ENCODE results near the gene FUT1. TPM values are rescaled to one million over a fixed set of nuclear protein-coding genes. Genes with fewer than 3 reads are reported as not detected.

FUT1 gene
- total RNA-seq, 2 experiments from 2014 or later: 0.03 TPM; not detected in 1

DNA sequence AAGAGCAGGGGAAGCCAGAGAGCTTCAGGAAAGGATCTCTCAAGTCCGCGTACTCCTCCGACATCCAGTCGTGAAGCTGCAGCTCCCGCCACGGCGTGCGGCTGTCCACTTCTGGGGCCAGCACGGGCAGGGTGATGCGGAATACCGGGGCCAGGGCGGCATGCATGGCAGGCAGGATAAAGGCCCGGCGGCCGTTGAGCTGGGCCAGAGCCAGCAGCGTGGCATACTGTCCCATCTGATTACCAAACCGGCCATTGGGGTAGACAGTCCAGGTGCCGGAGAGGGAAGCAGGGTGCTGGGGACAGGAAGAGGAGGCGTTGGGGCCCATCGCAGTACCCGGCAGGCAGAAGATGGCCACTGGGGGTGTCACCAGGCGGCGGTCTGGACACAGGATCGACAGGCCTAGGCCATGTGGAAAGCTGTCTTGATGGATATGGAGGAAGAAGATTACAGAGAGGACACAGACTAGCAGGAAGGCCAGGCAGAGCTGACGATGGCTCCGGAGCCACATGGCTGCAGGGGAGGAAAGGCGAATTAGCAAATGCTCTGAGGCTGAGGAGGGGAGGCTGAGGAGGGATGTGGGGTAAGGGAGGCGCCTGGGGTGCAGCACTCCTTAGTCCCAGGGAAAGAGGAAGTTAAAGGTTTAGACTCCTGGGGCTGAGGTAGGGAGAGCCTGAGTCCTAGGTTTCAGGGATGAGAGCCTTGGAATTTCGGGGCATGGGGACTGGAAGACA is 1.5 kb downstream of the FUT1 start:
- no TSS peak for BruUV-seq (replicated peaks)
- H3K9me2 ChIP-seq (ENCODE audit: insufficient read depth, low read length): no peaks in the 10 kb centered on the region
- ChIA-PET POLR2A (no interaction called here), CTCF (ENCODE audit: unreplicated experiment) (no interaction called here)
- H3K79me2 ChIP-seq (ENCODE audit: insufficient read depth, low read depth, low read length): no peaks in the 10 kb centered on the region
- no peaks in the 10 kb centered on the region for H3K36me3 ChIP-seq (ENCODE audit: insufficient read depth, low read length)
- no peak for DNase-seq (ENCODE audit: low spot score)
- no peak for TF ChIP-seq EZH2phosphoT487 (IDR thresholded peaks at IDR 0.05; ENCODE audit: borderline replicate concordance, low read depth, low read length)
- TF ChIP-seq, protein P1, sequence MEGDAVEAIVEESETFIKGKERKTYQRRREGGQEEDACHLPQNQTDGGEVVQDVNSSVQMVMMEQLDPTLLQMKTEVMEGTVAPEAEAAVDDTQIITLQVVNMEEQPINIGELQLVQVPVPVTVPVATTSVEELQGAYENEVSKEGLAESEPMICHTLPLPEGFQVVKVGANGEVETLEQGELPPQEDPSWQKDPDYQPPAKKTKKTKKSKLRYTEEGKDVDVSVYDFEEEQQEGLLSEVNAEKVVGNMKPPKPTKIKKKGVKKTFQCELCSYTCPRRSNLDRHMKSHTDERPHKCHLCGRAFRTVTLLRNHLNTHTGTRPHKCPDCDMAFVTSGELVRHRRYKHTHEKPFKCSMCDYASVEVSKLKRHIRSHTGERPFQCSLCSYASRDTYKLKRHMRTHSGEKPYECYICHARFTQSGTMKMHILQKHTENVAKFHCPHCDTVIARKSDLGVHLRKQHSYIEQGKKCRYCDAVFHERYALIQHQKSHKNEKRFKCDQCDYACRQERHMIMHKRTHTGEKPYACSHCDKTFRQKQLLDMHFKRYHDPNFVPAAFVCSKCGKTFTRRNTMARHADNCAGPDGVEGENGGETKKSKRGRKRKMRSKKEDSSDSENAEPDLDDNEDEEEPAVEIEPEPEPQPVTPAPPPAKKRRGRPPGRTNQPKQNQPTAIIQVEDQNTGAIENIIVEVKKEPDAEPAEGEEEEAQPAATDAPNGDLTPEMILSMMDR (conservative IDR thresholded peaks at IDR 0.05; ENCODE audit: low read length): no peak
- no peaks in the 10 kb centered on the region for H4K20me1 ChIP-seq (ENCODE audit: insufficient read depth, low read length)
- no peak overlapping the region for H3K4me2 ChIP-seq (ENCODE audit: low read length)
- H3K4me3 ChIP-seq (ENCODE audit: low read depth, low read length, poor library complexity, severe bottlenecking): no peak overlapping the region
- no peak overlapping the region for H2AFZ ChIP-seq (ENCODE audit: low read length)
- H3K27ac ChIP-seq (ENCODE audit: low read depth, low read length, poor library complexity, severe bottlenecking): no peak overlapping the region
- peaks cover 19% of the 10 kb centered on the region for H3K4me1 ChIP-seq (ENCODE audit: insufficient read depth, low read length, poor library complexity, severe bottlenecking)
- H3K9me3 ChIP-seq (ENCODE audit: low read length): no peaks in the 10 kb centered on the region
- intact Hi-C loops (cut with micrococcal nuclease; ENCODE audit: unreplicated experiment): no loop called here

- H2AFZ ChIP-seq (ENCODE audit: low read length): no peak overlapping the region
- ChIA-PET CTCF (ENCODE audit: unreplicated experiment) (no interaction called here), POLR2A (no interaction called here)
- H3K4me2 ChIP-seq (ENCODE audit: low read length): no peak overlapping the region
- H4K20me1 ChIP-seq (ENCODE audit: insufficient read depth, low read length): no peaks in the 10 kb centered on the region
- no peaks in the 10 kb centered on the region for H3K9me3 ChIP-seq (ENCODE audit: low read length)
- H3K27ac ChIP-seq (ENCODE audit: low read depth, low read length, poor library complexity, severe bottlenecking): no peak overlapping the region
- H3K4me3 ChIP-seq (ENCODE audit: low read depth, low read length, poor library complexity, severe bottlenecking): no peak overlapping the region
- H3K4me1 ChIP-seq (ENCODE audit: insufficient read depth, low read length, poor library complexity, severe bottlenecking): peaks cover 19% of the 10 kb centered on the region
- no peaks in the 10 kb centered on the region for H3K79me2 ChIP-seq (ENCODE audit: insufficient read depth, low read depth, low read length)
- no peaks in the 10 kb centered on the region for H3K36me3 ChIP-seq (ENCODE audit: insufficient read depth, low read length)
- intact Hi-C loops (cut with micrococcal nuclease; ENCODE audit: unreplicated experiment): no loop called here
- BruUV-seq (replicated peaks): no TSS peak
- TF ChIP-seq, protein P1 (conservative IDR thresholded peaks at IDR 0.05; ENCODE audit: low read length): no peak
- no peak for TF ChIP-seq EZH2phosphoT487 (IDR thresholded peaks at IDR 0.05; ENCODE audit: borderline replicate concordance, low read depth, low read length)
- no peak for DNase-seq (ENCODE audit: low spot score)
- H3K9me2 ChIP-seq (ENCODE audit: insufficient read depth, low read length): no peaks in the 10 kb centered on the region
Observed at GRCh38 chr19:48750351-48750750, 2.1 kb downstream of the FUT1 start.

- CTCF ChIA-PET (ENCODE audit: unreplicated experiment): no interaction called here
- no peak overlapping the region for H2AFZ ChIP-seq (ENCODE audit: low read length)
- POLR2A ChIA-PET: no interaction called here
- intact Hi-C loops (cut with micrococcal nuclease; ENCODE audit: unreplicated experiment): no loop called here
- H3K9me2 ChIP-seq (ENCODE audit: insufficient read depth, low read length): no peaks in the 10 kb centered on the region
- no peaks in the 10 kb centered on the region for H3K79me2 ChIP-seq (ENCODE audit: insufficient read depth, low read depth, low read length)
- no peaks in the 10 kb centered on the region for H3K9me3 ChIP-seq (ENCODE audit: low read length)
- TF ChIP-seq EZH2phosphoT487 (IDR thresholded peaks at IDR 0.05; ENCODE audit: borderline replicate concordance, low read depth, low read length): no peak
- TF ChIP-seq, protein P1 (conservative IDR thresholded peaks at IDR 0.05; ENCODE audit: low read length): no peak
- H3K4me1 ChIP-seq (ENCODE audit: insufficient read depth, low read length, poor library complexity, severe bottlenecking): peaks cover 19% of the 10 kb centered on the region
- H4K20me1 ChIP-seq (ENCODE audit: insufficient read depth, low read length): no peaks in the 10 kb centered on the region
- no peak overlapping the region for H3K4me2 ChIP-seq (ENCODE audit: low read length)
- H3K4me3 ChIP-seq (ENCODE audit: low read depth, low read length, poor library complexity, severe bottlenecking): no peak overlapping the region
- no peak overlapping the region for H3K27ac ChIP-seq (ENCODE audit: low read depth, low read length, poor library complexity, severe bottlenecking)
- DNase-seq (ENCODE audit: low spot score): no peak
- no TSS peak for BruUV-seq (replicated peaks)
- no peaks in the 10 kb centered on the region for H3K36me3 ChIP-seq (ENCODE audit: insufficient read depth, low read length)
Observed at GRCh38 chr19:48749571-48750198, 2.8 kb downstream of the FUT1 start.
